OCI-LY1 (cell line): ENCODE measurements around the gene GNG12.
A peak's percentile ranks its signal among the peaks of the same experiment; 100 is the strongest.

ENCODE experiments used
- H2AFZ ChIP-seq: fragments of 200-600 bp; sonication (generic), shearing (Covaris generic); 2 replicates; pipeline ENCODE4 v1.6.0; 2014; ENCODE audit warnings: antibody characterized with exemption, mild to moderate bottlenecking, low read length
- H3F3A ChIP-seq: fragments of 200-600 bp; sonication (generic), shearing (Covaris generic); 2 replicates; pipeline ENCODE4 v1.6.0; 2014; ENCODE audit warnings: mild to moderate bottlenecking, antibody characterized with exemption, low read length, moderate library complexity; ENCODE audit not compliant: insufficient read depth
- H3K27ac ChIP-seq: fragments of 200-600 bp; sonication (generic); 2 replicates; pipeline ENCODE4 v1.5.1; 2014; ENCODE audit warnings: low read length, mixed run types, mild to moderate bottlenecking, low read depth; ENCODE audit not compliant: poor library complexity, severe bottlenecking
- H3K27me3 ChIP-seq: fragments of 200-600 bp; sonication (generic); 2 replicates; pipeline ENCODE4 v1.6.0; 2014; ENCODE audit warnings: antibody characterized with exemption, mild to moderate bottlenecking, low read length, moderate library complexity; ENCODE audit not compliant: insufficient read depth
- H3K36me3 ChIP-seq: fragments of 200-600 bp; sonication (generic); 2 replicates; pipeline ENCODE4 v1.6.1; 2014; ENCODE audit warnings: mild to moderate bottlenecking, antibody characterized with exemption, low read length, moderate library complexity, mixed read lengths; ENCODE audit not compliant: insufficient read depth
- H3K4me1 ChIP-seq: fragments of 200-600 bp; sonication (generic); 2 replicates; pipeline ENCODE4 v1.5.1; 2014; ENCODE audit warnings: mild to moderate bottlenecking, low read length, moderate library complexity; ENCODE audit not compliant: insufficient read depth, severe bottlenecking
- H3K4me2 ChIP-seq: fragments of 200-600 bp; sonication (generic), shearing (Covaris generic); 2 replicates; pipeline ENCODE4 v1.6.1; 2014; ENCODE audit warnings: low read length
- H3K4me3 ChIP-seq: fragments of 200-600 bp; sonication (generic); 2 replicates; pipeline ENCODE4 v1.5.1; 2014; ENCODE audit warnings: low read length, low read depth, mild to moderate bottlenecking, mixed read lengths; ENCODE audit not compliant: poor library complexity, severe bottlenecking
- H3K79me2 ChIP-seq: fragments of 200-600 bp; shearing (Covaris generic); 2 replicates; pipeline ENCODE4 v1.6.1; 2016; ENCODE audit warnings: mixed run types, low read length, mixed read lengths; ENCODE audit not compliant: insufficient read depth
- H3K9ac ChIP-seq: fragments of 200-600 bp; sonication (generic), shearing (Covaris generic); 2 replicates; pipeline ENCODE4 v1.6.1; 2014; ENCODE audit warnings: mild to moderate bottlenecking, low read length, mixed read lengths
- H3K9me2 ChIP-seq: fragments of 200-600 bp; sonication (generic), shearing (Covaris generic); 2 replicates; pipeline ENCODE4 v1.6.1; 2014; ENCODE audit warnings: low read depth, mild to moderate bottlenecking, low read length, mixed read lengths
- H3K9me3 ChIP-seq: fragments of 200-600 bp; shearing (Covaris generic); 2 replicates; pipeline ENCODE4 v1.6.1; 2014; ENCODE audit warnings: low read length, mixed read lengths
- H4K20me1 ChIP-seq: fragments of 200-600 bp; sonication (generic), shearing (Covaris generic); 2 replicates; pipeline ENCODE4 v1.6.0; 2016; ENCODE audit warnings: mild to moderate bottlenecking, low read length; ENCODE audit not compliant: insufficient read depth
- CTCF ChIP-seq: fragments of 200-600 bp; sonication (generic), shearing (Covaris generic); IDR thresholded peaks from 2 replicates; pipeline ENCODE4 v1.5.1; 2017; ENCODE audit warnings: mild to moderate bottlenecking, antibody characterized with exemption, low read length, moderate library complexity, mixed read lengths
- EZH2 ChIP-seq: fragments of 200-600 bp; sonication (generic), shearing (Covaris generic); IDR thresholded peaks from 2 replicates; pipeline ENCODE4 v1.8.0; 2017; ENCODE audit warnings: borderline replicate concordance, mixed run types, mild to moderate bottlenecking, antibody characterized with exemption, low read length, moderate library complexity, mixed read lengths

The GNG12 gene

DNA sequence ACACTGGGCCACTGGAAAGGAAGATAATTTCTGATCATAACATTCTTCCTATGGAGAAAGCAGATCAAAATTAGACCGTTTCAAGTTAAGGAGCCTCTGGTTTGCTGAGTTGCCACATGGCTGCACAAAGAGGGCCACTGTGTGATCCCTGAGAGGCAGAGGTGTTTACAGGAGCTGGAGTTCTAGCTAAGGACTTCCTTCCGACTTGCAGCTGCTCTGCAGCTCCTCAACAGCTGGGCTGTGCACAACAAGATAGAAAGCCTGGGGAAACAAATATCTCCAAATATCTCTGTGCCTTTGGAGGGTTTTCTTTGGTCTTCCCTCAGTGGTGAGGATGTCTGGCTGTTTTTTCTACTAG lies 121.4 kb downstream of the GNG12 start:
- H3K9me3 ChIP-seq = no peaks in the 10 kb centered on the region
- no peak overlapping the region; the same call in 1 of the 2 replicates for H3K9ac ChIP-seq
- H3K27ac ChIP-seq = peak overlapping the region; percentile 91
- no peaks in the 10 kb centered on the region for H3F3A ChIP-seq
- no peak overlapping the region for H3K4me3 ChIP-seq
- no peaks in the 10 kb centered on the region for H3K79me2 ChIP-seq
- H3K36me3 ChIP-seq = no peaks in the 10 kb centered on the region
- no peak for TF ChIP-seq EZH2
- no peak for TF ChIP-seq CTCF
- H3K9me2 ChIP-seq = no peaks in the 10 kb centered on the region
- H4K20me1 ChIP-seq = no peaks in the 10 kb centered on the region
- no peaks in the 10 kb centered on the region for H3K27me3 ChIP-seq
- no peak overlapping the region for H2AFZ ChIP-seq
- H3K4me2 ChIP-seq = no peak overlapping the region; the same call in 1 of the 2 replicates
- H3K4me1 ChIP-seq = peaks cover 47% of the 10 kb centered on the region

DNA sequence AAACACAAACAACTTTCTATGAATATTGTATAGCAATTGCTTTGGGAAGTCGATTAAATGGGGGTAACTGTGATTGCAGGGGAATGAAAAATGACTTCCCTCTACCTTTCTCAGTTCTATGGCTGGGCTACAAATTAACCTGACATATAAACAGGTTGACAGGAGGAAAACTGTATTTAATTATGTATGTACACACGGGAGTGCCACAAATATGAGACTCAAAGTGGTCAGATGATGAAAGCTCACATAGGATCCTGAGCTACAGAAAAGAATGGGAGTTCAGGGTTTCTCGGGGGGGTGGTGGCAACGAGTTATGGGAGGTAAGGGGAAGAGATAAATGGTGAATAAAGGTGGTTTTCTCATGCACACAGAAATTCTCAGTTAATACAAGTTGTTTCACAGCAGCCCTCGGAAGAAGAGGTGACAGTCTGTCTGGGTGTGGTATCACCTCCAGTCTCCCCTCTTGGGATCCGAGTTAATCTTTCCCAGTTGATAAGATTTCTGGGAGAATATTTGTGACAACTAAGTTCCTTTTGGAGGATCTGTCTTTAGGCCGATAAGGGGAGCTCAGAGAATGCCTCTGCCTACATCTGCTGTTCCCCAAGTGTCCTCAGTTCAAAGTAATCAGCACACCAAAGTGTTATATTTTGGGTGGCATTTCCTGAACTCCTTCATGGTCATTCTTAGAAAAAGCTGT lies 122.0 kb downstream of the GNG12 start:
- H4K20me1 ChIP-seq = no peaks in the 10 kb centered on the region
- TF ChIP-seq EZH2 = no peak
- no peak for TF ChIP-seq CTCF
- no peaks in the 10 kb centered on the region for H3K9me2 ChIP-seq
- H3F3A ChIP-seq = no peaks in the 10 kb centered on the region
- H3K4me1 ChIP-seq = peaks cover 47% of the 10 kb centered on the region
- H3K79me2 ChIP-seq = no peaks in the 10 kb centered on the region
- no peaks in the 10 kb centered on the region for H3K27me3 ChIP-seq
- no peaks in the 10 kb centered on the region for H3K36me3 ChIP-seq
- H3K27ac ChIP-seq = peak overlapping the region; percentile 91
- H2AFZ ChIP-seq = no peak overlapping the region
- no peak overlapping the region; the same call in 1 of the 2 replicates for H3K9ac ChIP-seq
- H3K4me2 ChIP-seq = no peak overlapping the region; the same call in 1 of the 2 replicates
- H3K9me3 ChIP-seq = no peaks in the 10 kb centered on the region
- no peak overlapping the region for H3K4me3 ChIP-seq

DNA sequence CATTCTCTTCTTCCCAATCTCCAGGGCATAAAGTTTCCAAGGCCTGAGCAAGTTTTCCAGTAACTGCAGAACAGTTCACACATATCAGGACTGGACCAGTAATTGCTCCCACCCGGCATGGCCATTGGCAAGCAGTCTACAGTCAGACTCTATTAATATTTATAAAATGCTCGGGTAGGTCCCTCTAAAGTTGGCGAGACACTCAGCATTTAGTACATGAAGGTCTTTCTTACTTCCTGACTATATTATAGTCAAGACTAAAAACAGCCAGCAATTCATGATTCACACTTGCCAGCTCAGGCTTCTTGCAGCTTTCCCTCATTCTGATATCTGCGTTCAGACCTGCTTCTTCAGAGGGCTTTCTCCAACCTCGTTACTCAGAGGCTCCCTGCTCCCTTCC lies 122.8 kb downstream of the GNG12 start:
- no peak overlapping the region for H3K4me3 ChIP-seq
- no peak for TF ChIP-seq EZH2
- no peak for TF ChIP-seq CTCF
- peaks cover 43% of the 10 kb centered on the region for H3K4me1 ChIP-seq
- H4K20me1 ChIP-seq = no peaks in the 10 kb centered on the region
- no peaks in the 10 kb centered on the region for H3F3A ChIP-seq
- no peaks in the 10 kb centered on the region for H3K9me2 ChIP-seq
- peak overlapping the region; percentile 23 for H3K27ac ChIP-seq
- H3K9me3 ChIP-seq = no peaks in the 10 kb centered on the region
- H3K9ac ChIP-seq = no peak overlapping the region
- H3K4me2 ChIP-seq = no peak overlapping the region
- no peaks in the 10 kb centered on the region for H3K27me3 ChIP-seq
- no peaks in the 10 kb centered on the region for H3K36me3 ChIP-seq
- H2AFZ ChIP-seq = no peak overlapping the region
- no peaks in the 10 kb centered on the region for H3K79me2 ChIP-seq
